Umbilical cord (tissue), 2 donors: ENCODE data around the gene TLE5. TPM values are rescaled to one million over a fixed set of nuclear protein-coding genes. Genes with fewer than 3 reads are reported as not detected.
"Not testable (repeated sequence)": the region's sequence is repeated elsewhere in the genome, so short reads cannot be mapped to it uniquely, and the experiment has no call there.

Experiments used
- DNase-seq: peaks from one replicate; pipeline ENCODE4 v3.0.0-alpha.2; 2015; ENCODE audit warnings: low spot score
- total RNA-seq: library from RNA; depleted of rRNA; stranded (reverse); fragments of >200 nt; gene quantifications from one replicate; pipeline ENCODE4 v1.2.3, GENCODE V29; 2014; ENCODE audit warnings: low replicate concordance; ENCODE audit not compliant: insufficient read depth

TLE5 gene
- total RNA-seq, 1 donor from 2014 or later = 41.4 TPM

- peak; percentile 60 for DNase-seq
Measured at GRCh38 chr19:3061182-3062161, 823 bp downstream of the TLE5 start.

GRCh38 chr19:3060857-3061181 is 1.5 kb downstream of the TLE5 start:
- DNase-seq = no peak

- no peak for DNase-seq
Measured at GRCh38 chr19:3059653-3060052, 2.6 kb downstream of the TLE5 start.

- DNase-seq = no peak
Measured at GRCh38 chr19:3058821-3059314, 3.4 kb downstream of the TLE5 start.

- DNase-seq = no peak
Measured at GRCh38 chr19:3058009-3058820, 4.1 kb downstream of the TLE5 start.

- DNase-seq = no peak
Measured at GRCh38 chr19:3057275-3057714, 5.0 kb downstream of the TLE5 start.

- no peak for DNase-seq
Measured at GRCh38 chr19:3056417-3057088, 5.7 kb downstream of the TLE5 start.

- DNase-seq = peak; percentile 63
Measured at GRCh38 chr19:3055741-3056416, 6.4 kb downstream of the TLE5 start.

- DNase-seq = no peak
Measured at GRCh38 chr19:3054972-3055740, 7.1 kb downstream of the TLE5 start.

GRCh38 chr19:3054265-3054971 is 7.9 kb downstream of the TLE5 start:
- no peak for DNase-seq

GRCh38 chr19:3053780-3054179 is 8.5 kb downstream of the TLE5 start:
- DNase-seq = no peak

GRCh38 chr19:3053218-3053621 is 9.1 kb downstream of the TLE5 start:
- no peak for DNase-seq

GRCh38 chr19:3050016-3050415 is 12.3 kb downstream of the TLE5 start:
- DNase-seq = not testable (repeated sequence)

GRCh38 chr19:3049089-3049488 is 13.2 kb downstream of the TLE5 start:
- no peak for DNase-seq

GRCh38 chr19:3048190-3048533 is 14.1 kb downstream of the TLE5 start:
- DNase-seq = no peak

- DNase-seq = peak; percentile 97
Measured at GRCh38 chr19:3047496-3048189, 14.7 kb downstream of the TLE5 start.

GRCh38 chr19:3046698-3047495 is 15.4 kb downstream of the TLE5 start:
- no peak for DNase-seq
